HepG2 (cell line): ENCODE measurements around the gene FKBP5. TPM values are rescaled to one million over a fixed set of nuclear protein-coding genes. Genes with fewer than 3 reads are reported as not detected.

Experiments used
- ATAC-seq: fragments of 200-7000 bp; cut with Tn5 transposase; 3 replicates; pipeline ENCODE4 v1.9.1; 2020; ENCODE audit warnings: mild to moderate bottlenecking, moderate library complexity
- BruUV-seq: library from RNA; stranded (reverse); fragments of 400-500 nt; replicated peaks from 2 replicates; lab custom pipeline; 2021; lab: Mats Ljungman, UMichigan
- CTCF ChIA-PET: fragments of 300-600 bp; formaldehyde crosslinking; extraction: SDS; loops from one replicate; lab custom pipeline; 2021; ENCODE audit warnings: low total read pairs, inconsistent platforms, low intra/inter-chr PET ratio; lab: Yijun Ruan, JAX
- POLR2A ChIA-PET: fragments of 350-600 bp; sonication (Branson Sonifier 250); formaldehyde crosslinking; loops from one replicate; lab custom pipeline; 2020; ENCODE audit warnings: antibody characterized with exemption, inconsistent platforms; lab: Yijun Ruan, JAX
- DNase-seq: peaks from one replicate; pipeline ENCODE4 v3.0.0-alpha.2; 2015; ENCODE audit warnings: low spot score
- FAIRE-seq: peaks from 3 replicates; lab custom pipeline; 2011; peaks lifted over from hg19 to GRCh38; lab: Jason Lieb, UNC
- H2AFZ ChIP-seq: one replicate; pipeline ENCODE4 v1.6.1; 2011; ENCODE audit warnings: low read length, inconsistent platforms
- H3K27ac ChIP-seq: fragments of 300-600 bp; 3 replicates; pipeline ENCODE4 v1.8.0; 2011; ENCODE audit warnings: mixed run types, mild to moderate bottlenecking, mixed read lengths, low read length, inconsistent platforms; ENCODE audit not compliant: insufficient read depth; ENCODE audit errors: extremely low read length
- H3K27me3 ChIP-seq, 2 experiments: fragments of 200-600 bp in 1 of 2; 2 replicates in 1 of 2; 3 replicates in 1 of 2; pipeline versions ENCODE4 v1.6.0 to v1.8.0; 2011; ENCODE audit warnings: low read length in 2 of 2, mild to moderate bottlenecking in 2 of 2, moderate library complexity in 2 of 2, inconsistent platforms in 1 of 2; ENCODE audit not compliant: insufficient read depth in 2 of 2, control insufficient read depth in 1 of 2
- H3K36me3 ChIP-seq, 2 experiments: fragments of 200-600 bp in 1 of 2; replicated peaks in 1 of 2; 2 replicates in 1 of 2; 3 replicates in 1 of 2; pipeline versions ENCODE4 v1.5.1 to v1.8.0; 2011; ENCODE audit warnings: low read length in 2 of 2, inconsistent platforms in 1 of 2; ENCODE audit not compliant: insufficient read depth in 2 of 2, control insufficient read depth in 1 of 2
- H3K4me1 ChIP-seq: 2 replicates; pipeline ENCODE4 v1.5.1; 2012; ENCODE audit warnings: low read length, inconsistent platforms; ENCODE audit not compliant: insufficient read depth
- H3K4me2 ChIP-seq: 2 replicates; pipeline ENCODE4 v1.6.0; 2011; ENCODE audit warnings: low read depth, low read length, inconsistent platforms
- H3K4me3 ChIP-seq, 3 experiments: fragments of 200-600 bp in 1 of 3; sonication (generic), shearing (Covaris generic) in 1 of 3; replicated peaks in 1 of 3; 2 replicates each; pipeline ENCODE4 v1.5.1; 2011 to 2016; ENCODE audit warnings: low read length in 3 of 3, inconsistent platforms in 2 of 3, low read depth in 2 of 3, mild to moderate bottlenecking in 2 of 3, control low read depth in 1 of 3, mixed read lengths in 1 of 3; ENCODE audit not compliant: insufficient read depth in 1 of 3
- H3K79me2 ChIP-seq: one replicate; pipeline ENCODE4 v1.6.1; 2011; ENCODE audit warnings: low read length, inconsistent platforms; ENCODE audit not compliant: insufficient read depth
- H3K9ac ChIP-seq: 2 replicates; pipeline ENCODE4 v1.6.0; 2011; ENCODE audit warnings: mild to moderate bottlenecking, low read depth, low read length, inconsistent platforms; ENCODE audit not compliant: insufficient read depth
- H3K9me3 ChIP-seq: 2 replicates; pipeline ENCODE4 v1.5.1; 2012; ENCODE audit warnings: mild to moderate bottlenecking, low read length
- H4K20me1 ChIP-seq: 2 replicates; pipeline ENCODE4 v1.6.0; 2011; ENCODE audit warnings: inconsistent platforms, mild to moderate bottlenecking, low read length, moderate library complexity; ENCODE audit not compliant: insufficient read depth
- KDM5A ChIP-seq: fragments of 200-600 bp; sonication (generic); IDR thresholded peaks from 2 replicates; pipeline ENCODE4 v1.7.0; 2018; ENCODE audit warnings: antibody characterized with exemption, mild to moderate bottlenecking, low read length, borderline replicate concordance
- ZFP36 ChIP-seq: fragments of 150-350 bp; IDR thresholded peaks from 2 replicates; pipeline ENCODE4 v1.6.1; 2018; ENCODE audit warnings: borderline replicate concordance, low read length, low read depth; ENCODE audit not compliant: partially characterized antibody
- ZFP91 ChIP-seq: sonication (generic); formaldehyde crosslinking; IDR thresholded peaks from 2 replicates; pipeline ENCODE4 v1.9.0; 2022; ENCODE audit warnings: missing genetic modification reagents, mild to moderate bottlenecking, borderline replicate concordance
- whole genome bisulfite sequencing: methylation state at CpG from one replicate; pipeline ENCODE4 v1.1.6; 2017; ENCODE audit warnings: low lambda C conversion rate; 5-methylcytosine and 5-hydroxymethylcytosine counted together
- in situ Hi-C: cut with HindIII; loops from 2 replicates; pipeline ENCODE4 v1.10.0; 2017; ENCODE audit warnings: low pct_unique_long_range_greater_than_20kb; ENCODE audit not compliant: extremely low pct_ligation_motif_present
- intact Hi-C: fragments of 100-400 bp; cut with micrococcal nuclease; formaldehyde crosslinking; loops from one replicate; pipeline ENCODE4 v1.10.0; 2022; ENCODE audit not compliant: unreplicated experiment
- polyA plus RNA-seq, 8 experiments: library from polyadenylated mRNA; depleted of rRNA in 3 of 8; stranded (reverse) in 7 of 8; unstranded in 1 of 8; fragments of >200 nt; fragmentation: Illumina TruSeq in 4 of 8; extraction: Trizol in 4 of 8; gene quantifications; 2 replicates each; pipeline versions ENCODE4 v1.2.1 to v1.2.3, GENCODE V29; 2011 to 2016; ENCODE audit warnings: low read depth in 4 of 8, missing spikeins in 1 of 8, mixed read lengths in 1 of 8; ENCODE audit not compliant: insufficient read depth in 1 of 8
- total RNA-seq, 5 experiments: library from RNA; depleted of rRNA; stranded (reverse); fragments of >200 nt; fragmentation: Illumina TruSeq; extraction: Trizol; gene quantifications; 2 replicates each; pipeline ENCODE4 v1.2.3, GENCODE V29; 2016; ENCODE audit warnings: low read depth in 1 of 5

FKBP5 gene
- total and polyA plus RNA-seq, 2 of the 13 experiments (the other 11 are each of a cell fraction or from before 2014, with no cell fraction given), result 8.0 to 17.4 TPM

- intact Hi-C loops, result loop anchor here (5.0 kb wide), 1 partner anchor 82 kb away; no protein-coding TSS in a partner anchor
These were observed 88.0 kb downstream of the FKBP5 start for GRCh38 chr6:35600659-35601125.

More at GRCh38 chr6:35600659-35601125, 88.0 kb downstream of the FKBP5 start:
- in situ Hi-C loops, result no loop called here
- CTCF ChIA-PET, result no interaction called here
- TF ChIP-seq KDM5A (no peak), ZFP91 (CRISPR knock-in tag) (no peak), ZFP36 (no peak)
- ATAC-seq (no peak), FAIRE-seq (no peak), DNase-seq (no peak)
- Histone ChIP-seq H3K4me3 (no peak overlapping the region), H3K9ac (no peak overlapping the region), H3K27me3 (no peaks in the 10 kb centered on the region), H3K36me3 (peaks cover 2 to 9% of the 10 kb centered on the region in 2 experiments; a peak in 2 of 5 replicates), H3K9me3 (no peaks in the 10 kb centered on the region), H2AFZ (no peak overlapping the region), H4K20me1 (no peaks in the 10 kb centered on the region), H3K79me2 (no peaks in the 10 kb centered on the region), H3K4me1 (peaks cover 40% of the 10 kb centered on the region), H3K27ac (peak overlapping the region; percentile 83), H3K4me2 (peak overlapping the region; percentile 67; the same call in 1 of the 2 replicates)
- no TSS peak for BruUV-seq
- POLR2A ChIA-PET, result interaction anchor here (0.7 to 3.9 kb wide), 8 partner anchors 10 to 139 kb away, joined by 3 to 19 read pairs (median 6); partner anchors contain the start of gene ARMC12
- WGBS, result 98% methylated on average over 1 of the region's 1 CpG
